Measurements from ENCODE around the gene TBCCD1. TPM values are rescaled to one million over a fixed set of nuclear protein-coding genes. Genes with fewer than 3 reads are reported as not detected.

Gene TBCCD1
- total and polyA plus RNA-seq, 2 donors (not counting 1 experiment from before 2014, with no cell fraction given), result 13.7 to 16.8 TPM

GRCh38 chr3:186510374-186511079 is 56.6 kb downstream of the TBCCD1 start:
- H3K4me1 ChIP-seq (ENCODE audit: control insufficient read depth, extremely low read depth, insufficient read depth, low read length), result no peaks in the 10 kb centered on the region
- no peak overlapping the region for H3K27ac ChIP-seq (ENCODE audit: insufficient read depth, low read length)
- peak; percentile 13 to 38 for DNase-seq (ENCODE audit: low read depth in 2 of 2)
- H3K9ac ChIP-seq (ENCODE audit: insufficient read depth, low read length), result no peak overlapping the region
- H4K20me1 ChIP-seq (ENCODE audit: control insufficient read depth, extremely low read depth, insufficient read depth, low read length), result no peaks in the 10 kb centered on the region
- H3K27me3 ChIP-seq (ENCODE audit: control insufficient read depth, insufficient read depth, low read length), result peaks cover 3% of the 10 kb centered on the region
- H3K9me3 ChIP-seq (ENCODE audit: control insufficient read depth, insufficient read depth, low read depth, low read length), result no peaks in the 10 kb centered on the region
- H3K4me2 ChIP-seq (ENCODE audit: extremely low read depth, insufficient read depth, low read length), result no peak overlapping the region
- TF ChIP-seq CTCF (conservative IDR thresholded peaks at IDR 0.05 in 1 of 2, IDR thresholded peaks at IDR 0.05 in 1 of 2; ENCODE audit: low read depth in 1 of 2, low read length in 2 of 2) (no peak), EZH2 (IDR thresholded peaks at IDR 0.05; ENCODE audit: low read length, missing control alignments) (no peak)
- H3K4me3 ChIP-seq (replicated peaks in 1 of 4; ENCODE audit: control extremely low read depth in 1 of 4, insufficient read depth in 1 of 4, low read depth in 3 of 4, low read length in 4 of 4), result no peak overlapping the region
- H3K36me3 ChIP-seq (ENCODE audit: control insufficient read depth, insufficient read depth, low read length), result no peaks in the 10 kb centered on the region
- no peaks in the 10 kb centered on the region for H3K79me2 ChIP-seq (ENCODE audit: control insufficient read depth, insufficient read depth, low read length)
- no peak overlapping the region for H2AFZ ChIP-seq (ENCODE audit: low read length)

DNA sequence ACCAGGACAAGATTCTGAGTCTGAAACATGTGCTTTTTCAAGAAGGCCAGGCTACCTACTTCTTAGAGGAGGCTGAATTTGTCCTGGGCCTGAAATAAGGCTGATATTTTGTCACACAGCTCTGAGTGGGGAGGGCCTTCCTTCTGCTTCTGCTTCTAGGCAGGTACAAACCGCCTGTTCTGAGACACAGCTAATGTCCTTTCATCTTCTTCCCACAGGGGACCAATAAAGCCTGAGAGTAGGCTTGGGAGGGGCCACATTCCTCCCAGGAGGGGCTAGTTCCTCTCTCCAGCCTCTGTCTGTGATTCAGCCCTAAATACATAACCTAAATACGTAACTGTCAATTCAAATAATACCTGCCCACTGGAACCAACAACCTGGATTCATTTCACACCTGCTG is 57.7 kb downstream of the TBCCD1 start:
- no peak overlapping the region for H2AFZ ChIP-seq (ENCODE audit: low read length)
- no peaks in the 10 kb centered on the region for H3K79me2 ChIP-seq (ENCODE audit: control insufficient read depth, insufficient read depth, low read length)
- peaks cover 3% of the 10 kb centered on the region for H3K27me3 ChIP-seq (ENCODE audit: control insufficient read depth, insufficient read depth, low read length)
- H3K9ac ChIP-seq (ENCODE audit: insufficient read depth, low read length), result no peak overlapping the region
- no peaks in the 10 kb centered on the region for H4K20me1 ChIP-seq (ENCODE audit: control insufficient read depth, extremely low read depth, insufficient read depth, low read length)
- no peak for TF ChIP-seq CTCF (conservative IDR thresholded peaks at IDR 0.05 in 1 of 2, IDR thresholded peaks at IDR 0.05 in 1 of 2; ENCODE audit: low read depth in 1 of 2, low read length in 2 of 2)
- TF ChIP-seq EZH2 (IDR thresholded peaks at IDR 0.05; ENCODE audit: low read length, missing control alignments), result no peak
- H3K4me1 ChIP-seq (ENCODE audit: control insufficient read depth, extremely low read depth, insufficient read depth, low read length), result no peaks in the 10 kb centered on the region
- H3K36me3 ChIP-seq (ENCODE audit: control insufficient read depth, insufficient read depth, low read length), result no peaks in the 10 kb centered on the region
- no peak for DNase-seq (ENCODE audit: low read depth in 2 of 2)
- no peak overlapping the region for H3K4me2 ChIP-seq (ENCODE audit: extremely low read depth, insufficient read depth, low read length)
- H3K4me3 ChIP-seq (replicated peaks in 1 of 4; ENCODE audit: control extremely low read depth in 1 of 4, insufficient read depth in 1 of 4, low read depth in 3 of 4, low read length in 4 of 4), result no peak overlapping the region
- no peak overlapping the region for H3K27ac ChIP-seq (ENCODE audit: insufficient read depth, low read length)
- no peaks in the 10 kb centered on the region for H3K9me3 ChIP-seq (ENCODE audit: control insufficient read depth, insufficient read depth, low read depth, low read length)

DNA sequence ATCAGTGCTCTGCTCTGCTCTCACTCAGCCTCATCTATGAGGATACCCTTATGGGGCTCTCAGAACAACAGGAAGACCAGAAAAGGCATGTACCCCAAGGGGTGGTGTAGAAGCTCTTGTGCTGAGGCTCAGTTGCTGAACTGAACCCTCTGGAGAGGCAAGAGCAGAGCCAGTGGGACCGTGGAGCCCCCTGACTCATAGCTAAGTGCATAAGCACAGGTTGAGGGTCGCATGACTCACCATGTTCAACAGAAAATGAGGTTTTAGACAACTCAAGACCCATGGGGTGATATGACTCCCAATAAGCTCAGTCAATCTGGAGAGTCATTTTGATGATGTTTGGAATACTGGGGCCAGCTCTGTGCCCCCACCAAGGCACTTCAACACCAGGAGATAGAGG is 60.3 kb downstream of the TBCCD1 start:
- Histone ChIP-seq H3K27ac (ENCODE audit: insufficient read depth, low read length) (no peak overlapping the region), H3K36me3 (ENCODE audit: control insufficient read depth, insufficient read depth, low read length) (no peaks in the 10 kb centered on the region), H3K27me3 (ENCODE audit: control insufficient read depth, insufficient read depth, low read length) (no peaks in the 10 kb centered on the region), H3K4me1 (ENCODE audit: control insufficient read depth, extremely low read depth, insufficient read depth, low read length) (no peaks in the 10 kb centered on the region), H3K9ac (ENCODE audit: insufficient read depth, low read length) (no peak overlapping the region), H3K4me2 (ENCODE audit: extremely low read depth, insufficient read depth, low read length) (no peak overlapping the region), H2AFZ (ENCODE audit: low read length) (no peak overlapping the region), H3K4me3 (replicated peaks in 1 of 4; ENCODE audit: control extremely low read depth in 1 of 4, insufficient read depth in 1 of 4, low read depth in 3 of 4, low read length in 4 of 4) (no peak overlapping the region), H3K9me3 (ENCODE audit: control insufficient read depth, insufficient read depth, low read depth, low read length) (no peaks in the 10 kb centered on the region), H3K79me2 (ENCODE audit: control insufficient read depth, insufficient read depth, low read length) (no peaks in the 10 kb centered on the region), H4K20me1 (ENCODE audit: control insufficient read depth, extremely low read depth, insufficient read depth, low read length) (no peaks in the 10 kb centered on the region)
- DNase-seq (ENCODE audit: low read depth in 2 of 2), result peak in 1 of 2 donors; percentile 40
- TF ChIP-seq EZH2 (IDR thresholded peaks at IDR 0.05; ENCODE audit: low read length, missing control alignments) (no peak), CTCF (conservative IDR thresholded peaks at IDR 0.05 in 1 of 2, IDR thresholded peaks at IDR 0.05 in 1 of 2; ENCODE audit: low read depth in 1 of 2, low read length in 2 of 2) (no peak)
